Stimulated activated CD4-positive, alpha-beta T cell treated with anti-CD3 and anti-CD28 coated beads, Interleukin-12 subunit alpha, Interleukin-12 subunit beta, amount 100 ng/mL, for 4 hours (primary cell): ENCODE data around the gene BATF3.
"Not testable (repeated sequence)": the region's sequence is repeated elsewhere in the genome, so short reads cannot be mapped to it uniquely, and the experiment has no call there.

Experiments
- DNase-seq: peaks from one replicate; pipeline ENCODE4 v3.0.0-alpha.2; 2020

BATF3 gene

DNA sequence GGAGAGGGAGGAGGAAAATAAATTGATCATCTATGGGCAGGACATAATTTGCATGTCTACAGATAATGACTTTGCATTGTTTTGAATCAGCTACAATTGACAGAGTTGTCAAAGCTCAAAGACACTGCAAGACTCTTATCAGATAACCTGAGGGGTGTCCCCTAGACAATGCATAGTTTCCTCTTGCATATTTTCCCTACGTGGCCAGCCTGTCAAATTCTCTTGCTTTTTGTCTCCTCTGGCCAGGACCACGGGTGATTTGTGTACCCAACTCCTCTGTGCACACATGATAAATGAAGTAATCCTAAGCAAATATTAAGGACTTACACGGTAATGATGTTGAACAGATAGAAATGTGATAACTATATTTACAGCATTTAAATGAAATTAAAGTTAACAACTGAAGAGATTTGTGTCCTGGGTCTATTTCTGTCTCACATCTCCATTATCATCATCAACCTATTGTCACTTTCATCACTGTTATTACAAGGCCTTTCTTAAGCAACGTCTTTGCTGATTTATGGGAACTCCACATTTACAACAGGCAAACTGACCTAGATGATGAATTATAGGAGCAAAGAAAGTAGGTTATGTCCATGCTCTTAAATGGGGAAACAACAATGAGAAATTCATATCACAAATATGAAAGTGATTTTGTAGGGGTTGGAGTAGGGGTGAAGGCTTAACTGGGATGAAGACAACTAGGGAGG, 18.8 kb downstream of the BATF3 start:
- no peak for DNase-seq

DNA sequence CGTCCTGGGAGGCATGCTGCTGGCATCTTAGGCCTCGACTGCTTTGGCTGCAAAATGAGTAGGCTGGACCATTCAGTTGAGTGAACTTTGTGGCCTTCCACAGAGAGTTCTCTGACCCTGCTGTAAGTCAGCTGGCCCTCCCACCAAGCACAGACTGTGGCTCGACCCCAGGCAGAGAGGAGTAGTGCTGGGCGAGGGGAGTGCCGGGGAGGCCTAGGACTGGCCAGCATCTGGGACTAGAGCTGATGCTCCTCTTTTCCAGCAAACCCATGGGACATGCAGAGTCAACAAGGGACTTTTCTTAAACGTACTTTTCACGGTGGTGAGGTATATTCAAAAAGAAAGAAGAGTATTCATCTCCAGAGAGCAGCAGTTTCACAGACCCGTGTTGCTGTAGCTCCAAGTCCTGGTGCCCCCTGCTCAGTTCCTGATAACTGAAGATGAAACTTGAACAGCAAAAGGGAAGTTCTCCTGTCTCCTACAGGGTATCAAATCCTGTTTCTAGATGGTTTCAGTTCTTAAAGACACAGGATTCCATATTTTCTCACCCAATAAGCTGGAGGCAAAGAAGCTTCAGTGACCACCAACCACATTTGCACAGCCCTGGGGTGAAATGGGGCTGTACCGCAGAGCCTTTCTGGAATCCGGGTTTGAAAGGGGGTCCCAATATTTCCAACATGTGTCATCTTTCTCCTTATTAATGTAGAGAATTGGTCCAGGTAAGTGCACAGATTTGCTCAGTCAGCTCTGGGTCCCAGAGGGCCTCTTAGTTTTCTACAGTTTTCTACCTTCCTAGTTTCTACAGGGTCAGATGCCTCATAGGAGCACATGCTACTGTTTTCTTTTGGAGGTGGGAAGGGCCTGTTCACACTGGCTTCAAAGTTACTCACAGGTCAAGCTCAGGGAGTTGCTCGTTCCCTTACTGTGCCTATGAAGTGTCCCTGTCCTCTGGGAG, 20.9 kb downstream of the BATF3 start:
- DNase-seq: no peak

- DNase-seq: no peak
Measured at GRCh38 chr1:212677573-212677972, 22.1 kb downstream of the BATF3 start.

DNA sequence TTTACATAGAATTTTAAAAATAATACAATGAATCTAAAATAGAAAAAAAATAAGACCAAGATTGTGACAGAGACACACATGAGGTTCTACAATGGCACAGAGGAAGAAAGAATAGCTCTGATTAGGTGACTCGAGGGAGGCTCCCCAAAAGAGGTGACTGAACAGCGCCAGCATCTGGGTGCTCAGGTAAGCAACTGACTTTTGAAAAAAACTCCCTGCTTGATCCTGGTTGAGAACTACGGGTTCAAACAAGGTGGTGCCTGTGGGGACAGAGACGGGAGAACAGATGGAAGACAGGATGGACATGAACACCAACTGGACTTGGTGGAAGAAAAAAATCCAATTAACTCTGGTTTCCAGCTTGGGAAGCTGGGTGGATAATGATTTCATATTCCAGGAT, 22.5 kb downstream of the BATF3 start:
- DNase-seq: no peak

DNA sequence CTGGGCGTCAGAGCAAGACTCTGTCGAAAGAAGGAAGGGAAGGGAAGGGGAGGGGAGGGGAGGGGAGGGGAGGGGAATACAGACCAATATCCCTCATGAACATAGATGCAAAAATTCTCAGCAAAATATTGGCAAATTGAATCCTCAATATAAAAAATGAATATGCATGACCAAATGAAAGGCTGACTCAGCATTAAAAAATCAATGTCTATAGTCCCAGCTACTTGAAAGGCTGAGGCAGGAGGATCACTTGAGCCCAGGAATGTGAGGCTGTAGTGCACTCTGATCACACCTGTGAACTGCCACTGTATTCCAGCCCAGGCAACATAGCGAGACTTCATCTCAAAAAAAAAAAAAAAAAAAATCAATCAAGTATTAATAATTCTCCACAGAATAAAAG, 24.0 kb downstream of the BATF3 start:
- no peak for DNase-seq

- no peak for DNase-seq
Measured at GRCh38 chr1:212674872-212675271, 24.8 kb downstream of the BATF3 start.

DNA sequence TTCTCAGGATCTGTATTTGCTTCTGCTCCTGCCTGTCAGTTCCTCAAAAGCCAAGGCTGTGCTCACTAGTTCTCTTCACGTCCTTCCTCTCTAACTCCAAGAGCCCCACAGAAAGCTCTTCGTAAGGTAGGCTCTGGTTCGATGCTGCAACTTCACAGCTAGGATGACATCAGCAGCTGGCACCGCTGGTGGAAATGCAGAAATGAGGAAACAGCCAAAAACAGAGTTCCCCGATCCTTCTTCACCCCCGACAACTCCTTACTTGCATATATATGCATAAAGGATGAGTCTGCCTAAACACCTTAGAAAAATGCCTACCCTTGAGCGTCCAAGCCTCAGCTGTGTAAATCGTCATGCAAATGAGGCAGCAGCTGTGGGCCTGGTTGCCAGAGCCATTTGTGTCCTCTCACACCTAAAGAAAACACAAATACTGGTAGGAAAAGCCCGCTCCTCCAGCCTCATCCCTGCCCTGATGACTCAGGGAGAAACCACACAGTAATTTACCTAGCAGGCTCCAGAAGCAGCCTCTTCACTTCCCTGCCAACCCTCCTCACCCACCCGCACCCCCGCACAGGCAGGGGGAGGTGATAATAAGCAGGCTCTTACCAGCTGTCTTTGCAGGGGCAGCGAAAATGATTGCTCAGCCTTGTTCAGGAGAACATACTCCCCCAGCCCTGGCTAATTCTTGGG, 28.2 kb downstream of the BATF3 start:
- DNase-seq: no peak

- no peak for DNase-seq
Measured at GRCh38 chr1:212670882-212671281, 28.8 kb downstream of the BATF3 start.

GRCh38 chr1:212670301-212670700, 29.3 kb downstream of the BATF3 start:
- no peak for DNase-seq

GRCh38 chr1:212669600-212669999, 30.0 kb downstream of the BATF3 start:
- no peak for DNase-seq

GRCh38 chr1:212669102-212669501, 30.5 kb downstream of the BATF3 start:
- no peak for DNase-seq

DNA sequence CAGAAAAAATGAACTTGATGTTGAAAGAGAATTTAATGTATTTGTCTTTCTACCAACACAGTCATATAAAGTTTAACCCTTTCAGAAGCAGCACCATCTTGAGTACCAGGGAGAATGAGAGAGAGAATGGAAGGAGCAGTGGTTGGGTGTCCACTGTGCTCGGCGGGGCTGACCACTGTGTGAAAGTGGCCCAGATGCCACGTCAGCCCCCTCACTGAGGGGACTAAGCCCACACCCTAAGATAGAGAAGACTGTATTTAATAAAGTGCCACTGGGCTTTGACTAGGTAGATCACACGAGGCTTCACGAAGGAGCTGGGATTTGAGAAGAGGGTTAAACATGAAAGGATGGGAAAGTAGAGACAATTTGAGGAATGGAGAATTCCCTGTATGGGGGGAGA, 31.2 kb downstream of the BATF3 start:
- DNase-seq: no peak

GRCh38 chr1:212667223-212668139, 32.2 kb downstream of the BATF3 start:
- no peak for DNase-seq

DNA sequence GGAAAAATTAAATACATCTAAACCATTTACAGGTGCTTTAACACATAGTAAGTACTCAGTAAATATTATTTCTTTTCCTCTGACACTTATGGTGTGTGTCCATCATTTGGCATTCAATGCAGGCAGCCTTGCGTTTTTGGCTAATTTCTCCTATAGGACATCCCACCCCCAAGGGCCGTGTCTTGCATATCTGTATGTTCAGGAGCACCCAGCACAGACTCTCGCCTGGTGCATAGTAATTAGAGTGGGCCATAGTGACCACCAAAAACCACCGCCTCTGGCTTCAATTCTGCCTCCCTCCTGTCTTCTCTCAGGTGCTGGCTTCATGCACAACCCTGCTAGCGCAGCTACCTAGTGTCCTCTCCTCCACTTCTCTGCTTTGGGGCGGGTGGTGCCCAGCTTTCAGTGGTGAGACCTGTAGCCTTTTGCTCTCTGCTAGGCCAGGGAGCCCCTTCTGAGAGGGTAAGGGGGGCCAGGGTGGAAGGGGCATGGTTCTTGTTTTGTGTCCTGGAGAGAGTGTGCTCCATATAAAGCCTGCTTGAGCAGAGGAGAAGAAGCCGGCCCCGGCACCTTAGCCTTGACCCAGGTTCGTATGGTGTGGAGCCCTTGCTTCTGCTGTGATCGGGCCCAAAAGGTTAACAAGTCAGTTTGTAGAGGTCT, 33.4 kb downstream of the BATF3 start:
- no peak for DNase-seq

GRCh38 chr1:212665241-212666115, 34.2 kb downstream of the BATF3 start:
- DNase-seq: peak; percentile 83

- DNase-seq: no peak
Measured at GRCh38 chr1:212664409-212665199, 35.0 kb downstream of the BATF3 start.

- DNase-seq: not testable (repeated sequence)
Measured at GRCh38 chr1:212658250-212658649, 41.4 kb downstream of the BATF3 start.

DNA sequence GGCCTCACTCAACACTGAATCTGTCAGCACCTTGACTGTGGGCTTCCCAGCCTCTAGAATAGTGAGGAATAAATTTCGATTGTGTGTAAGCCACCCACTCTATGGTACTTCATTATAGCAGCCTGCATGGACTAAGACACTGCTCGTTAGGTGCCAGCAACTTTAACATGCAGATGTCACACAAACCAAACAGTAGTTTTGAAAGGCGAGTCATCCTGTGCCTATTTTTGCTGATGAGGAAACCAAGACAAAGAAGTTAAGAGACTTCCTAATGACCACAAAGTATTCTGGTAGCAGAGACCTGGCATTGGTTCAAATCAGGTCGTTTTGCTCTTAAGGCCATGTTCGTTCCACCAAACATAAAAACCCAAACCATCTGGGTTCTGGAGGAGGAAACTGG, 42.9 kb downstream of the BATF3 start:
- DNase-seq: no peak

- DNase-seq: no peak
Measured at GRCh38 chr1:212655668-212656440, 43.8 kb downstream of the BATF3 start.
